Measurements from ENCODE around the gene SC5D.

DNA sequence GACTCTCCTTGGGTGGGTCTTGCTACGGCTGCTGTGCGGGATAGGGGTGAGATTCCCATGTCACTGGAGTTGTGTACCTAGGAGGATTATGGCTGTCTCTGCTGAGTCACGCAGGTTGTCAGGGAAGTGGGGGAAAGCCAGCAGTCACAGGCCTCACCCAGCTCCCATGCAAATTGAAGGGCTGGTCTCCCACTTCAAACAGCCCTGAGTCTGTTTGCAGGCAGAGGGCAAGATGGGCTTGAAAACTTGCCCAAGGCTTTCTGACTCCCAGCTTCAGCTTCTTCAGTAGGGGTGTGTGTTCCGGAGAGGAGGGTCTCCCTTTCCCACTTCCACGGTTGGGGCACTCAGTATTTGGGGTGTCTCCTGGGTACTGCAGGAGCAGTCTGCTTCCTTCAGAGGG, 10.9 kb upstream of the SC5D start:
- TF ChIP-seq POLR2A (IDR thresholded peaks at IDR 0.05) = no peak
- TF ChIP-seq, protein P1, sequence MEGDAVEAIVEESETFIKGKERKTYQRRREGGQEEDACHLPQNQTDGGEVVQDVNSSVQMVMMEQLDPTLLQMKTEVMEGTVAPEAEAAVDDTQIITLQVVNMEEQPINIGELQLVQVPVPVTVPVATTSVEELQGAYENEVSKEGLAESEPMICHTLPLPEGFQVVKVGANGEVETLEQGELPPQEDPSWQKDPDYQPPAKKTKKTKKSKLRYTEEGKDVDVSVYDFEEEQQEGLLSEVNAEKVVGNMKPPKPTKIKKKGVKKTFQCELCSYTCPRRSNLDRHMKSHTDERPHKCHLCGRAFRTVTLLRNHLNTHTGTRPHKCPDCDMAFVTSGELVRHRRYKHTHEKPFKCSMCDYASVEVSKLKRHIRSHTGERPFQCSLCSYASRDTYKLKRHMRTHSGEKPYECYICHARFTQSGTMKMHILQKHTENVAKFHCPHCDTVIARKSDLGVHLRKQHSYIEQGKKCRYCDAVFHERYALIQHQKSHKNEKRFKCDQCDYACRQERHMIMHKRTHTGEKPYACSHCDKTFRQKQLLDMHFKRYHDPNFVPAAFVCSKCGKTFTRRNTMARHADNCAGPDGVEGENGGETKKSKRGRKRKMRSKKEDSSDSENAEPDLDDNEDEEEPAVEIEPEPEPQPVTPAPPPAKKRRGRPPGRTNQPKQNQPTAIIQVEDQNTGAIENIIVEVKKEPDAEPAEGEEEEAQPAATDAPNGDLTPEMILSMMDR (IDR thresholded peaks at IDR 0.05) = no peak

Data from heart left ventricle (tissue), 13 donors.